HG02870 (cell line): ENCODE data around the gene ERI3.

Experiments
- ATAC-seq: cut with Tn5 transposase; IDR thresholded peaks from one replicate; pipeline ENCODE4 v1.9.1; 2021; ENCODE audit warnings: mild to moderate bottlenecking, moderate library complexity; ENCODE audit not compliant: unreplicated experiment

ERI3 gene

GRCh38 chr1:44351289-44351688 lies 3.8 kb downstream of the ERI3 start:
- ATAC-seq: no peak

- ATAC-seq: no peak
These were observed 7.0 kb downstream of the ERI3 start for GRCh38 chr1:44348061-44348485.

- no peak for ATAC-seq
These were observed 7.8 kb downstream of the ERI3 start for GRCh38 chr1:44347280-44347679.

GRCh38 chr1:44346878-44347277 lies 8.2 kb downstream of the ERI3 start:
- ATAC-seq: no peak

GRCh38 chr1:44346184-44346583 lies 8.9 kb downstream of the ERI3 start:
- no peak for ATAC-seq

GRCh38 chr1:44345187-44345775 lies 9.8 kb downstream of the ERI3 start:
- ATAC-seq: no peak

GRCh38 chr1:44339731-44340130 lies 15.3 kb downstream of the ERI3 start:
- ATAC-seq: no peak

GRCh38 chr1:44338136-44338535 lies 16.9 kb downstream of the ERI3 start:
- ATAC-seq: no peak

- ATAC-seq: no peak
These were observed 18.4 kb downstream of the ERI3 start for GRCh38 chr1:44336668-44337067.

- no peak for ATAC-seq
These were observed 20.1 kb downstream of the ERI3 start for GRCh38 chr1:44334968-44335367.

- ATAC-seq: no peak
These were observed 21.7 kb downstream of the ERI3 start for GRCh38 chr1:44333376-44333775.

GRCh38 chr1:44332505-44332904 lies 22.6 kb downstream of the ERI3 start:
- no peak for ATAC-seq

- no peak for ATAC-seq
These were observed 24.1 kb downstream of the ERI3 start for GRCh38 chr1:44330935-44331334.

GRCh38 chr1:44328671-44329416 lies 26.2 kb downstream of the ERI3 start:
- no peak for ATAC-seq

- no peak for ATAC-seq
These were observed 27.2 kb downstream of the ERI3 start for GRCh38 chr1:44327679-44328491.

GRCh38 chr1:44326821-44327465 lies 28.1 kb downstream of the ERI3 start:
- ATAC-seq: no peak

GRCh38 chr1:44326024-44326701 lies 28.9 kb downstream of the ERI3 start:
- no peak for ATAC-seq

- ATAC-seq: no peak
These were observed 31.1 kb downstream of the ERI3 start for GRCh38 chr1:44323947-44324346.

- ATAC-seq: no peak
These were observed 32.7 kb downstream of the ERI3 start for GRCh38 chr1:44322367-44322766.

- no peak for ATAC-seq
These were observed 33.6 kb downstream of the ERI3 start for GRCh38 chr1:44321466-44321865.
